Measurements from ENCODE around the gene HYOU1.
A peak's percentile ranks its signal among the peaks of the same experiment; 100 is the strongest.
"Not testable (repeated sequence)": the region's sequence is repeated elsewhere in the genome, so short reads cannot be mapped to it uniquely, and the experiment has no call there.

HYOU1 gene

GRCh38 chr11:119038884-119039283 lies 18.1 kb downstream of the HYOU1 start:
- no peak for TF ChIP-seq ZFX (IDR thresholded peaks at IDR 0.05; ENCODE audit: borderline replicate concordance)
- TF ChIP-seq CTCF (IDR thresholded peaks at IDR 0.05), result no peak
- no peak overlapping the region for H3K27ac ChIP-seq

- TF ChIP-seq CTCF (IDR thresholded peaks at IDR 0.05), result no peak
- no peak for TF ChIP-seq ZFX (IDR thresholded peaks at IDR 0.05; ENCODE audit: borderline replicate concordance)
- H3K27ac ChIP-seq, result no peak overlapping the region
Measured at GRCh38 chr11:119034813-119035212, 22.2 kb downstream of the HYOU1 start.

- not testable (repeated sequence) for H3K27ac ChIP-seq
Measured at GRCh38 chr11:119033421-119033820, 23.6 kb downstream of the HYOU1 start.

- no peak for TF ChIP-seq ZFX (IDR thresholded peaks at IDR 0.05; ENCODE audit: borderline replicate concordance)
- no peak for TF ChIP-seq CTCF (IDR thresholded peaks at IDR 0.05)
- H3K27ac ChIP-seq, result no peak overlapping the region
Measured at GRCh38 chr11:119031912-119032280, 25.1 kb downstream of the HYOU1 start.

- TF ChIP-seq ZFX (IDR thresholded peaks at IDR 0.05; ENCODE audit: borderline replicate concordance) (no peak), CTCF (IDR thresholded peaks at IDR 0.05) (peak; percentile 97; the same call in 1 of the 2 replicates)
- peak within 1 kb of the TSS; percentile 76 for H3K27ac ChIP-seq
Measured at GRCh38 chr11:119030329-119031047, 26.5 kb downstream of the HYOU1 start, which contains the start of gene SLC37A4. Gene SLC37A4 (minus strand): TSS chr11:119030877.

- H3K27ac ChIP-seq, result peak overlapping the region; percentile 76
- TF ChIP-seq ZFX (IDR thresholded peaks at IDR 0.05; ENCODE audit: borderline replicate concordance) (no peak), CTCF (IDR thresholded peaks at IDR 0.05) (no peak)
Measured at GRCh38 chr11:119030029-119030328, 27.0 kb downstream of the HYOU1 start.

- H3K27ac ChIP-seq, result peak overlapping the region; percentile 76
- TF ChIP-seq CTCF (IDR thresholded peaks at IDR 0.05) (no peak), ZFX (IDR thresholded peaks at IDR 0.05; ENCODE audit: borderline replicate concordance) (no peak)
Measured at GRCh38 chr11:119029340-119030028, 27.5 kb downstream of the HYOU1 start.

All from 22Rv1 (cell line).